ENCODE data around the gene CFAP46.
"Not testable (repeated sequence)": the region's sequence is repeated elsewhere in the genome, so short reads cannot be mapped to it uniquely, and the experiment has no call there.

CFAP46 gene

DNA sequence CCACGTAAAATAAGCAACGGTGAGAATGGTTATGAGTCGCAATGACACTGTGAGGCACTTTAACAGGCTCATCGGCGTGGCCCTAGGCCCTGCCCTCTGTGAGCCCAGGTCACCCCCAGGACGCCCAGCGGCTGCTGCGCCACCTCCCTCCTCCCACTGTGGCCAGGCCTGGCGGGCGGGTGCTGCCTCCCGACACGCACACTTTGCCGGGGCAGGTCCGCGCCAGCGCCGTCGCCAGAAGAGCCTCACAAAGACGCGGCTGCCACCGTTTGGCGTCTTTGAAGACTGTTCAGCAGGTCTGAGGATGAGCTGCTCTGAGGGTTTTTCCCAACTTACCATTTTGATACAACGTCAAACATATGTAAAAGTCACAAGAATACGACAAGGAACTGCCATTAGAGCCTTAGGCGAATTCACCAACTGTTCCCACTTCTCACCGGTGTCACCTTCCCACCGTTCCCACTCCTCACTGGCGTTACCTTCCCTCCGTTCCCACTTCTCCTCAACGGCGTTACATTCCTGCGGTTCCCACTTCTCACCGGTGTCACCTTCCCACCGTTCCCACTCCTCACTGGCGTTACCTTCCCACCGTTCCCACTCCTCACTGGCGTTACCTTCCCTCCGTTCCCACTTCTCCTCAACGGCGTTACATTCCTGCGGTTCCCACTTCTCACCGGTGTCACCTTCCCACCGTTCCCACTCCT, 22.5 kb upstream of the CFAP46 start:
- not testable (repeated sequence) for DNase-seq (ENCODE audit: extremely low read depth in 1 of 2, low read depth in 1 of 2)

DNA sequence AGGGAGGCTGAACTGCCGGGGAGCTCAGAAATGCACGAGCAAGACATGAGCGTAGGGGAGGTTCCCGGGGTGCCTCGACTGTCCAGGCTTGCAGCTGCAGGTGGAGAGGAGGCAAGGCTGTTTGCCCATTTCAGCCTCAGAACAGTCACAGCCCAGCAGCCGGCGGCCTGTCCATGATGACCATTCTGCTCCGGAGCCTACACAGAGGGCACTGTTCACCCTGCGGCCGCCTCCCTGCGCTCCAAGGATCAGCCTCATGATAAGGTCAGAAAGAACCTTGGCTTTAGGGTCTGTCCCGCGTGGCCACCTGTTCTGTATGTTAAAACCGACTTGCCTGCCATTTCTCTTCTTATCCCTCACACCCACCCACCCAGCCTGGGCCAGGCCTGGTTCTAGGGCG, 21.9 kb upstream of the CFAP46 start:
- DNase-seq (ENCODE audit: extremely low read depth in 1 of 2, low read depth in 1 of 2) = no peak

DNA sequence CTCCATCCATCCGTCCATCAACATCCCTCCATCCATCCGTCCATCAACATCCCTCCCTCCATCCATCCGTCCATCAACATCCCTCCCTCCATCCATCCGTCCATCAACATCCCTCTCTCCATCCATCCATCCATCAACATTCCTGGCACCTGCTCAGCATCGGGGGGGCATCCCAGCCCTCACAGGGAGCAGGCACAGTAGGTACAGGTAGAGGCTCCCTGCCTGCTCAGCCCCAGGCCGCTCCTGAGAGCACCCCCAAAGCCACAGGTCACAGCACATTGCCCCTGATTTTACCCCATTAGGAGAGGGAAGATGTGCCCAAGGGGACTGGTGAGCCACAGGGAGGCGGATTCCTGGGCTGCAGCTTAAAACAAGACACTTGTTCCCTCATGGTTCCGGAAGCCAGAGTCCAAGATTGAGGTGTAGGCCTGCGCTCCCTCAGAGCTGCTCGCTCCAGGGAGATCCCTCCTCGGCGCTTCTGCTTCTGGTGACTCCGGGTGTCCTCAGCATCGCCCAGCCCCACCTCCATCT, 21.1 kb upstream of the CFAP46 start:
- no peak for DNase-seq (ENCODE audit: extremely low read depth in 1 of 2, low read depth in 1 of 2)

DNA sequence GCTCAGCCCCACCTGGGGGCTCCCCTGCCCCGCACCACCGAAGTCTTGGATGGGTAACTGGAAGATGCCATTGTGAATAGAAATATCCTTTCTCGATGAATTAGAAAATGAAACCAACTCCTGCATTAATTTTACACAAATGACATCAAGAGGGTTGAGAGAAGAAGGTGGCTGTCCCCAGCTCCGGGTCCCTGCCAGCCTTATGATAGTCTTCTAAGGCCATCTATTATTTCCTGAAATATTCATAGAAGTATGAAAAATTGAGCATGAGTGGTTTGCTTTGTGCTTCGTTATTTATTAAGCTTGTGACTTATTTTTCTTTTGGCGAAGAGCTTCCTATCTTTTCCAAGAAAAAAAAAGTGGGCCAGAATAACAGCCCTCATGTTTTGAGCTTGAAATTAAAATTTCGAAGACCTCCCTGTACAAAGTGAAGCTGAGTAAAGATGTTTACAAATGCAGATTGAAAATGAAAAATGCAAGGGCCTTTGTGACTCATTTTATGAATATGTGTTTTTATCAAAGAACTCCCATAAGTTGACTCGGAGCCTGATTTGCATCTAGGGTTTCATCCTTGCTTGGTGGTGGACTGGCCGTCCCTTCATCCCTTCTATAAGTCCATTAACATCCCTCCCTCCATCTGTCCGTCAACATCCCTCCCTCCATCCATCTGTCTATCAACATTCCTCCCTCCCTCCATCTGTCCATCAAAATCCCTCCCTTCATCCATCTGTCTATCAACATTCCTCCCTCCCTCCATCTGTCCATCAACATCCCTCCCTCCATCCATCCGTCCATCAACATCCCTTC, 20.5 kb upstream of the CFAP46 start:
- no peak for DNase-seq (ENCODE audit: extremely low read depth in 1 of 2, low read depth in 1 of 2)

DNA sequence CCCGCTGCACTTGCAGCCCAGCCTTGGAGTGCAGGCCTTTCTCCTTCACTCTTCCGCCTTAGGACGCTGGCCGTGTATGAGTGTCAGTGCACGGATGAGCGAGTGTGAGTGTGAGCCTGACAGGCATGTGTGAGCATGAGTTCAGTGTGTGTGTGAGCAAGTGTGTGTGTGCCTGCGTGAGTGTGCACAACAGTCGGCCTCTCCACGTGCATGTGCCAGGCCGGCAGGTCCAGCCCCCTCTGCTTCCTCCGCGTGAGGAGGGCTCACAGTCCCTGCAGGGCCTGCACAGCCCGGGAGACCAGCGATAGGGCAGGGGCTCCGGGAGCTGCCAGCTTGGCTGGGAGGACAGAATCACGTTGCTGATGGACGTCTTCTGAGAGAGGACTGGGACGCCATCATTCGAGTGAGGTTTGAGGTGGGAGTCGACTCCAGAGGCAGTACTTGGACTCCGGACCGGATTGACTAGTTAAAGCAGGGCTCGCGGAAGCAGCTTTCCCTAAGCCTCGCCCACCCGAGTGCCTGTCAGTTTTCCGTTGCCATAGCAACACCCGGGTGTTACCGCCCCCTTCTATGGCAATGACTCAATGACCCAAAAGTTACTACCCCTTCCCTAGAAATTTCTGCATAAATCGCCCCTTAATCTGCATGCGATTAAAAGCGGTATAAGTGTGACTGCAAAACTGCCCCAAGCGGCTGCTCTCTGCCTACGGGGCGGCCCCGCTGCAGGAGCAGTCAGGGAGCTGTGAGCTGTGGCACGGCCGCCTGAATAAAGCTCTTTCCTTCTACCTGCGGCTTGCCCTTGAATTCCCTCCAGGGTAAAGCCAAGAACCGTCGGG, 19.6 kb upstream of the CFAP46 start:
- peak; percentile 55 to 71 for DNase-seq (ENCODE audit: extremely low read depth in 1 of 2, low read depth in 1 of 2)

DNA sequence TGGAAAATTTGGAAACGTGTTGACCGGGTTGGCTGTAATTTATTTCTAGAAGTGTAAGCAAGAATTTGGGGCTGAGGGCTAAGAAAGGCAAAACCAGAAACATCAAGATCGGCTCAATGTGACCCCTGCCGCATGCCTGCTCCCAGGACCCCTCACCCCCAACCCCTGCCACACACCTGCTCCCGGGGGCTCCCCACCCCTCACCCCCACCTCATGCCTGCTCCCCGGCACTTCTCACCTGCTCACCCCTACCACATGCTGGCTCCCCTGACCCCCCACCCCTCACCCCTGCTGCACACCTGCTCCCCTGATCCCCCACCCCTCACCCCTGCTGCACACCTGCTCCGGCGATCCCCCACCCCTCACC, 19.0 kb upstream of the CFAP46 start:
- no peak for DNase-seq (ENCODE audit: extremely low read depth in 1 of 2, low read depth in 1 of 2)

DNA sequence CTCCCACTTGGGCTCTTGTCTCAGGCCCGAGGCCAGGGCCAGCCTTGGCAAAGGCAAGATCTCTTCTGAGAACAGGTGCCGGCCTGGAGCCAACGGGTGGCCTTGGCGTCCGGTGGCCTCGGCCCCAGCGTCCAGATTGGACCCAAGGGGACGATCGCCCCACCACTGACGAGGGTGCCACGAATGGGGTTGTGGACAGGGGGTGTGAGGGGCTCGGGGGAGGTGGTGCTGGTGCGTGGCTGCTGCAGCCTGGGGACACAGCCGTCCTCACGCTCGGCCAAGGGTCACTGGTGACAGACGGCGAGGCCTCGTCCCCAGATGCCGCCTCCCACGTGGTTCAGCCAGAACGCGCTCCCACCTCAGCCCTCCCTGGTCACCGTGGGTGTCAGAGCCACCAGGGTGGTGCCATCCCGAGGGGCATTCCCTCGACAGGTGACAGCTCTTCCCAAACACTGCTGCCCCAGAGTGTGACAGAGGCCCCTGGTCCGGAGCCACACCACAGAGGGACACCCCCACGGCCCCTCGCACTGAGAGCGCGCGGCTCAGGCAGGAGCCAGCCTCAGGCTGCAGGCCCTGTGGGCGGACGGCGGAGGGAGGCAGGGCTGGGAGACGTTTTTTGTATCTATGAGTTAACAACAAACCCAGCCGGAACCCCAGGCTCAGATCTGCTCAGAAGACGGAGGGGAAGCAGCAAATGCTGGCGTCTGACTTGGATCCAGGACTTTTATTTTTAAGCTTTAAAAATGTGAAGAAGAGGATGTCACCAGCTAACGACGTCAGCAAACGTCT, 18.5 kb upstream of the CFAP46 start:
- DNase-seq (ENCODE audit: extremely low read depth in 1 of 2, low read depth in 1 of 2) = no peak

DNA sequence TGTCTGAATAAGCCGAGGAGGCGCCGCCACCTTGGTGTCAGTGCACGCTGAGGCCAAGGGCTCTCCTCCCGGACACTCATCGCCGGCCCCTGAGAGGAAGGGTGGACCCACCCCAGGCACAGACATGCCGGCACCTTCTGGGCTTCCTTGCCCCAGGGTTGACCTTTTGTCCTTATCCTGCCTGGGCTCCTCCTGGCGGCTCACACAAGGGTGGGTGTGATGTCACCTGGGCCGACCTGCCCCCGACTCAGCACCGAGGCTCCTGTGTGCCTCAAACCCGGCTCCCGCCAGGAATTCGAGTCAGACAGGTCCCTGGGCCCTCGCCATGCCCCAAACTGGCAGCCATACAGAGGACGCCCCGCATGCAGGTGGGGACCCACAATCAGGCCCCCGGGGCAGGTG, 17.7 kb upstream of the CFAP46 start:
- no peak for DNase-seq (ENCODE audit: extremely low read depth in 1 of 2, low read depth in 1 of 2)

DNA sequence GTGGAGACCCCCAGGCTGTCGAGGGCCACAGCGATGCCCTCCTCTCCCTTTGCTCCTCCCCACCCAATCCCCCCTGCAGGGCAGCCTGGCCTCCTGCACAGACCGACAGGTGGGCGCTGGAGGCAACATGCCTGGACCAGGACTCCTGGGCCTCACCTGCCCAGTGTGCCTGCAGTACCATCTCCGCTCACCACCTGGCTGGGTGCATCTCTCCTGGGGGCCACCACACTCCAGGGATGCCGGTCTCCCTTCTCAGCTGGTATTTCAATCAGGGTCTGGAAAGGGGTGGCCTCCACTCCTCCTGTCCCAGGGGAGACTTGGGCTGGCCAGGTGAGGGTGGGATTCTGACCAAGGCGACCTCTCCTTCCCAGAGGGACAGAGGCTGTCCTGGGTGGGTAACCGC, 17.2 kb upstream of the CFAP46 start:
- DNase-seq (ENCODE audit: extremely low read depth in 1 of 2, low read depth in 1 of 2) = no peak

DNA sequence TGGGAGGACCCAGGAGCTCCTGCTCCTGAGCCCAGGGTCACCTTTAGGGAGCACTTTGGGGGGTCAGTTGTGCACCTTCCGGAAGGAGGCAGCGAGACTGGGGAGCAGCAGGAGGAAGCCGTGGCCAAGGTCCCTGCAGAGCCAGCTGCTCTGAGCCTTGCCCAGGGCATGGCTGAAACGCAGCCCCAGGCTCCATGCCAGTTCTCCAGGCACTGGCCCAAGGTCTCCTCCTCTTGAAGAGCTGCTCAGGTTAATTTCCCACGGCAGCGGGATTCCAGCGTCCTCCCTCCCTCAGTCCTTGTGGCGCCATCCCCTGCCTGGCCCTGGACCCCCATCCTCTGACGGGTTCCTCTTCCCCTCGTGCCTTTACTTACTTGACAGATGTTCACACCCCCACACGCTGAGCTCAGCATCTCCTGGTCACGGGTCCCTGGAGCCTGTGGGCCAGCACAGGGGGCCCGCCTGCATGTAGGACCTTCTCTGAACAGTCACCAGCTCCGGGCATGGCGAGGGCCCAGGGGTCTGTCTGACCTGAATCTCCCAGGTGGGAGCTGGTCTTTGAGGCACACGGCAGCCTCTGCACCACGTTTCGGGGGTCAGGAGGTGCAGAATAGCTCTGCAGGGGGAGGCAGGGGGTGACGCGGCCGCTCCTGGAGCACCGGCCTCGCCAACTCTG, 16.7 kb upstream of the CFAP46 start:
- no peak for DNase-seq (ENCODE audit: extremely low read depth in 1 of 2, low read depth in 1 of 2)

DNA sequence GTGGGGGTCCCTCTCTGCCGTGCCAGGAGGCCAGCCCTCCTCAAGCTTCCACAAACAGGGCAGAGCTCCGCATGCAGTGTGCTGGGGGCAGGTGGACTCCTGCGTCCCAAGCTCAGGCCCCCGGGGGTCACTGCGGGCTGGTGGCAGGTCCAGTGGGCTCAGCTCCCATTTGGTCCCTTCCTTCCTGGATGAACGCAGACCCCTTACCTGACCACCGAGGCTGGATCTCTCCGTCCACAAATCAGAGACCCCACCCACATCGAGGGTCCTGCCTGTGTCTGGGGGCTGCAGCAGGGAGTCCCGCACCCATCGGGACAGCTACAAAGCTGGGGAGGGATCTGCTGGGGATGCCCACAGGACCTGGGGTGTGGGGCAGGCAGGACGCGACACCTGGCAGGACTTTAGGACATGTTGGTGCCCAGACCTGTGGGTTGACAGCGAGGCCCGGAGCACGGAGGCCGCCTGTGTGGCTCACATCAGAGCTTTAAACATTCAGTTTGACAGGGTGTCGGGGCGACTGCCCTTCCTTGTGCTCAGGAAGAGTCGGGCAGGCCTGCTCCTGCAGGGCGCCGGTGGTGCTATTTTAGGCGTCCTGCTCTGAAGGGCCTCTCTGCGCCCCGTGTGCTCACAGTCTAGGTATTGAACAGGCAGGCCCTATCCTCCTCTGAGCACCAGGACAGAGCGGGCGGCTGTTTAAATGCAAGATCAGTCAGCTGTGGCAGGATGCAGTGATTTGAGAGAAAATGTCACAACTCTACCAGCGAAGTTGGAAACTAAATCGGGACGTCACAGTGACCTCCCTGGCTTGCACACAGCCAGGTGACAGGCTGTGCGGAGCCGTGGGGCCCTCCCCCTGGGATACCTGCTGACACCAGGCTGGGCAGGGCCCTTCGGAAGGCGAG, 15.9 kb upstream of the CFAP46 start:
- DNase-seq (ENCODE audit: extremely low read depth in 1 of 2, low read depth in 1 of 2) = no peak

DNA sequence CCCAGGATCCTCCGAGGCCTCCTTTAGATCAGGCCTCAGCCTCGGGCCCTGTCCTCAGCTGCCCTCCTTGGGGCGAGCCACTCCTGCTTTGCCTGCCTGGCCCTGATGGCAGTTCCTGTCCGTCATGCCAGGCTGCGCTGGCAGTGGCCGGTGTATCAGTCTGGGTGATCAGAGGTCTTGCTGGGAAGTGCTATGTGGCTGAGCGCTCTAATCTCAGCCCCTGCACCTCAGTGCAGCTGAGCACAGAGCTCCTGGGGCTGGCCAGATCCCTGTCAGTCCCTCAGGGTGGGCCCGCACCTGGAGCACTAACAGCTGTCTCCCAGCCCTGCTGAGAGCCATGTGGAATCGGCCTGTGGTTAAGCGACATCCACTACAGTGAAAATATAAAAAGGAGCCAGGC, 14.8 kb upstream of the CFAP46 start:
- DNase-seq (ENCODE audit: extremely low read depth in 1 of 2, low read depth in 1 of 2) = no peak

DNA sequence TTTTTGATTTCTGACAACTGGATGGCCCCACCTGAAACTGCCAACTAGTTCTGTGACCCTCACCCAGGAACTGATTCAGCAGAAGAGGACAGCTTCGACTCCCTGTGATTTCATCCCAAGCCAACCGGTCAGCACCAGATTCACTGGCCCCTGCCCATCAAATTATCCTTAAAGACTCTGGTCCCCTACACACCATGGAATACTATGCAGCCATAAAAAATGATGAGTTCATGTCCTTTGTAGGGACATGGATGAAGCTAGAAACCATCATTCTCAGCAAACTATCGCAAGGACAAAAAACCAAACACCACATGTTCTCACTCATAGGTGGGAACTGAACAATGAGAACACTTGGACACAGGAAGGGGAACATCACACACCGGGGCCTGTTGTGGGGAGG, 13.9 kb upstream of the CFAP46 start:
- not testable (repeated sequence) for DNase-seq (ENCODE audit: extremely low read depth in 1 of 2, low read depth in 1 of 2)

DNA sequence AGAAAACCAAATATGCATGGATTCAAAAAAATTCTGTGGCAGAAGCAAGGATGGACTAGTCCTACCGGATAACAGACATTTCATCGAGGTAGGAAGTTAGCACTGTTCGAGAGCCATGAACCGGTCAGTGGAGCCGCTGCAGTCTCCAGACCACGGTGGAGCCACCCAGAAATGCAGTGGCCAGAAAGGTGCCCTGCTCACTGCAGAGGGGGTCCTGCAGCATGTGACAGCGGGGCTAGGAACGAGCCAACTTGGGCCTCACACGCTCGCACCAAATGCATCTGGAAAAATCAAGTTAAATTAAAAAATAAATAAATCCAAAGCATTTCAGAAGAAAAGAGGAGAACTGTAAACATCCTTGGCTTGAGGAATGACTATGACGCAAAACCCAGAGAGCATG, 13.1 kb upstream of the CFAP46 start:
- no peak for DNase-seq (ENCODE audit: extremely low read depth in 1 of 2, low read depth in 1 of 2)

DNA sequence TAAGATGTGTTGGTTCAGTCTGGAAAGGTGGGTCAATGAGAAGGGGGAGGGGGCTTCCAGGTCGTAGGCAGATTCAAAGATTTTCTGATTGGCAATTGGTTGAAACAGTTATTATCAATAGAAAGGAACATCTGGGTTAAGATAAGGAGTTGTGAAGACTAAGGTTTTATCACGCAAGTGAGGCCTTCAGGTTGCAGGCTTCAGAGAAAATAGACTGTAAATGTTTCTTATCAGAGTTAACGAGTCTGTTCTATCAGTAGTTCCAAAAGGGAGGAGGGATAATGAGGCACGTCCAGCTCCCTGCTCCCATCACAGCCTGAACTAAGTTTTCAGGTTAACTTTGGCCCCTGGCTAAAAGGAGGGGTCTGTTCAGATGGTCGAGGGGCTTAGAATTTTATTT, 11.1 kb upstream of the CFAP46 start:
- DNase-seq (ENCODE audit: extremely low read depth in 1 of 2, low read depth in 1 of 2) = no peak

DNA sequence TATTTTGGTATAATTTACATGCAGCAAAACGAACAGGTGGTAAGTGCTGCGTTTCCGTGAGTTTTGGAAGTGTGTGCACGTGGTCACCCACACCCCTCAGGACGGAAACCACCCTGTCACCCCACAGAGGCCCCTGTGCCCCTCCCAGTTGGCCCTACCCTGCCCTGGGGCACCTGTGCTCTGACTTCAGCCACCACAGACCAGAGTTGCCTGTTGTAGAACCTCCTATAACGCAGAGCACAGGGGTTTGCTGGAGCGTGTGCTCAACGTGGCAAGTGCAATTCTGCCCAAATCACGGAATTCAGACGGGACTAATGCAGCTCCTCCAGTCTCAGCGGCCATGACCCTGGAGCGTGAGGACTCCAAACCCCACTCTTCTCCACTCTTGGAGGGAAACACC, 9.6 kb upstream of the CFAP46 start:
- no peak for DNase-seq (ENCODE audit: extremely low read depth in 1 of 2, low read depth in 1 of 2)

DNA sequence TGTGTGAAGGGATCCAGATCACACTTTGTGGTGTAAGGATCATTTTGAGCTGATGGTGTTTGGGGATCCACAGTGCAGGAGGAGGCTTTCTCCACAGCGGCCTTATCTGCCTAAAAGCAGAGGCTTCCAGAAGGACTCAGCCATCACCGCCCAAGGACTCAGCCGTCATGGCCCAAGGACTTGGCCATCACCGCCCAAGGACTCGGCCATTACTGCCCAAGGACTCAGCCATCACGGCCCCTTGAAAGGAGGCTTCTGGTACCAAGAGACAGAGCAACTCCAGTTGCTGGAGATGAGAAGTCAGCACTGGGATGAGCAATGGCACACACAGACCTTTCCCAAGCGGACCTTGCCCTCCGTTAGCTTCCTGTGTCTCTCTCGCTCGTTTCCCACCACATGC, 6.0 kb upstream of the CFAP46 start:
- no peak for DNase-seq (ENCODE audit: extremely low read depth in 1 of 2, low read depth in 1 of 2)

DNA sequence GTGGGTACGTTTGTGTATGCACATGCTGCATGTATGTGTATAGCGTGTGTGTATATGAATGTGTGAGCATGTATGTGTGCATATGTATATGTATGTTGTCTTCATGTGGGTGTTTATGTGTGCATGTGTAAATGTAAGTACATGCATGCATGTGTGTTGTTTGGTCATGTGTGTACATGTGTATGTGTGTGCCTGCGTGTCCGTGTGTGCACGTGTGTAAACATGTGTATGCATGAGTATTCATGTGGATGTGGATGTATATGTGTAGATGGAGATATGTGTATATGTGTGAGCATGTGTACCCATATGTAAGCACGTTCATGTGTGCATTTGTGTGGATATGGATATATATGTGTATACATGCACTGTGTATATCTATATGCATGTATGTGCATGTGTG, 5.5 kb upstream of the CFAP46 start:
- no peak for DNase-seq (ENCODE audit: extremely low read depth in 1 of 2, low read depth in 1 of 2)

Data from stimulated activated CD8-positive, alpha-beta memory T cell treated with anti-CD3 and anti-CD28 coated beads, Interleukin-7, amount 100 ng/mL, for 48 hours (primary cell).